Measurements from ENCODE around the gene SDHD. TPM values are rescaled to one million over a fixed set of nuclear protein-coding genes. Genes with fewer than 3 reads are reported as not detected.
A peak's percentile ranks its signal among the peaks of the same experiment; 100 is the strongest.

SDHD gene
- total and polyA plus RNA-seq, 7 experiments from 2014 or later = 39.6 to 211 (median 73.8) TPM

GRCh38 chr11:112114460-112114859 lies 27.8 kb downstream of the SDHD start:
- Histone ChIP-seq H3K27me3 (ENCODE audit: control insufficient read depth in 2 of 2, insufficient read depth in 2 of 2, low read length in 2 of 2) (no peaks in the 10 kb centered on the region), H3K36me3 (ENCODE audit: control insufficient read depth in 2 of 3, insufficient read depth in 3 of 3, low read length in 3 of 3) (no peaks in the 10 kb centered on the region), H3K27ac (ENCODE audit: low read depth, low read length) (no peak overlapping the region), H3K9me3 (ENCODE audit: control insufficient read depth in 2 of 3, low read length in 3 of 3) (no peaks in the 10 kb centered on the region), H3K4me1 (ENCODE audit: control insufficient read depth in 2 of 2, insufficient read depth in 2 of 2, low read length in 2 of 2) (no peaks in the 10 kb centered on the region), H3K4me3 (ENCODE audit: low read length) (no peak overlapping the region)
- ChIA-PET CTCF (interaction anchor here (1.3 kb wide), 1 partner anchor 18 kb away, joined by 3 read pairs; no protein-coding TSS in a partner anchor), POLR2A (interaction anchor here (0.7 kb wide), 1 partner anchor 138 kb away, joined by 4 read pairs; no protein-coding TSS in a partner anchor)
- peaks cover 0 to 9% (median 0%) of the 10 kb centered on the region in 5 donors for H3K36me3 Mint-ChIP-seq
- no peak overlapping the region for H3K4me3 Mint-ChIP-seq
- peaks cover 0 to 21% (median 8%) of the 10 kb centered on the region in 7 donors for H3K4me1 Mint-ChIP-seq
- no peak for ATAC-seq
- no peak overlapping the region for H3K27ac Mint-ChIP-seq
- intact Hi-C loops (cut with micrococcal nuclease) = no loop called here
- H3K9me3 Mint-ChIP-seq = peaks cover 0 to 1% (median 0%) of the 10 kb centered on the region in 11 donors
- no peak for DNase-seq
- H3K27me3 Mint-ChIP-seq = no peaks in the 10 kb centered on the region

- intact Hi-C loops (cut with micrococcal nuclease) = no loop called here
- no peak overlapping the region for H3K4me3 Mint-ChIP-seq
- ATAC-seq (no peak), DNase-seq (peak in 1 of 9 donors; percentile 7)
- H3K9me3 Mint-ChIP-seq = peaks cover 0 to 1% (median 0%) of the 10 kb centered on the region in 11 donors
- no peak overlapping the region for H3K27ac Mint-ChIP-seq
- ChIA-PET POLR2A (no interaction called here), CTCF (no interaction called here)
- Histone ChIP-seq H3K9me3 (ENCODE audit: control insufficient read depth in 2 of 3, low read length in 3 of 3) (no peaks in the 10 kb centered on the region), H3K4me3 (ENCODE audit: low read length) (no peak overlapping the region), H3K36me3 (ENCODE audit: control insufficient read depth in 2 of 3, insufficient read depth in 3 of 3, low read length in 3 of 3) (no peaks in the 10 kb centered on the region), H3K4me1 (ENCODE audit: control insufficient read depth in 2 of 2, insufficient read depth in 2 of 2, low read length in 2 of 2) (no peaks in the 10 kb centered on the region), H3K27me3 (ENCODE audit: control insufficient read depth in 2 of 2, insufficient read depth in 2 of 2, low read length in 2 of 2) (no peaks in the 10 kb centered on the region), H3K27ac (ENCODE audit: low read depth, low read length) (no peak overlapping the region)
- peaks cover 0 to 21% (median 8%) of the 10 kb centered on the region in 7 donors for H3K4me1 Mint-ChIP-seq
- peaks cover 0 to 12% (median 0%) of the 10 kb centered on the region in 5 donors for H3K36me3 Mint-ChIP-seq
- H3K27me3 Mint-ChIP-seq = no peaks in the 10 kb centered on the region
These were observed 28.7 kb downstream of the SDHD start for GRCh38 chr11:112115386-112115785.

GRCh38 chr11:112118176-112118575 lies 31.5 kb downstream of the SDHD start:
- no peak overlapping the region for H3K4me3 ChIP-seq (ENCODE audit: low read length)
- no peak overlapping the region for H3K27ac Mint-ChIP-seq
- no peak overlapping the region for H3K27ac ChIP-seq (ENCODE audit: low read depth, low read length)
- intact Hi-C loops (cut with micrococcal nuclease) = no loop called here
- H3K36me3 Mint-ChIP-seq = peaks cover 0 to 14% (median 2%) of the 10 kb centered on the region in 5 donors
- H3K9me3 ChIP-seq (ENCODE audit: control insufficient read depth in 2 of 3, low read length in 3 of 3) = no peaks in the 10 kb centered on the region
- CTCF ChIA-PET = no interaction called here
- peaks cover 0 to 21% (median 8%) of the 10 kb centered on the region in 7 donors for H3K4me1 Mint-ChIP-seq
- POLR2A ChIA-PET = no interaction called here
- no peaks in the 10 kb centered on the region for H3K4me1 ChIP-seq (ENCODE audit: control insufficient read depth in 2 of 2, insufficient read depth in 2 of 2, low read length in 2 of 2)
- H3K9me3 Mint-ChIP-seq = no peaks in the 10 kb centered on the region
- H3K4me3 Mint-ChIP-seq = no peak overlapping the region
- DNase-seq (no peak), ATAC-seq (no peak)
- no peaks in the 10 kb centered on the region for H3K36me3 ChIP-seq (ENCODE audit: control insufficient read depth in 2 of 3, insufficient read depth in 3 of 3, low read length in 3 of 3)
- no peaks in the 10 kb centered on the region for H3K27me3 ChIP-seq (ENCODE audit: control insufficient read depth in 2 of 2, insufficient read depth in 2 of 2, low read length in 2 of 2)
- no peaks in the 10 kb centered on the region for H3K27me3 Mint-ChIP-seq

- H3K4me1 Mint-ChIP-seq = no peaks in the 10 kb centered on the region
- Histone ChIP-seq H3K36me3 (ENCODE audit: control insufficient read depth in 2 of 3, insufficient read depth in 3 of 3, low read length in 3 of 3) (no peaks in the 10 kb centered on the region), H3K27ac (ENCODE audit: low read depth, low read length) (no peak overlapping the region), H3K4me1 (ENCODE audit: control insufficient read depth in 2 of 2, insufficient read depth in 2 of 2, low read length in 2 of 2) (no peaks in the 10 kb centered on the region), H3K27me3 (ENCODE audit: control insufficient read depth in 2 of 2, insufficient read depth in 2 of 2, low read length in 2 of 2) (no peaks in the 10 kb centered on the region), H3K4me3 (ENCODE audit: low read length) (no peak overlapping the region), H3K9me3 (ENCODE audit: control insufficient read depth in 2 of 3, low read length in 3 of 3) (no peaks in the 10 kb centered on the region)
- no peak overlapping the region for H3K4me3 Mint-ChIP-seq
- DNase-seq (no peak), ATAC-seq (no peak)
- POLR2A ChIA-PET = interaction anchor here (0.7 kb wide), 1 partner anchor 229 kb away, joined by 3 read pairs; no protein-coding TSS in a partner anchor
- no peaks in the 10 kb centered on the region for H3K9me3 Mint-ChIP-seq
- peak overlapping the region in 1 of 9 donors; percentile 30 for H3K27ac Mint-ChIP-seq
- H3K27me3 Mint-ChIP-seq = no peaks in the 10 kb centered on the region
- intact Hi-C loops (cut with micrococcal nuclease) = no loop called here
- H3K36me3 Mint-ChIP-seq = peaks cover 0 to 14% (median under 1%) of the 10 kb centered on the region in 5 donors
- CTCF ChIA-PET = interaction anchor here (0.6 to 1.6 kb wide), 3 partner anchors 9 to 1152 kb away, joined by 3 to 5 read pairs (median 5); no protein-coding TSS in a partner anchor
These were observed 35.4 kb downstream of the SDHD start for GRCh38 chr11:112121981-112122615.

- intact Hi-C loops (cut with micrococcal nuclease) = no loop called here
- ChIA-PET CTCF (no interaction called here), POLR2A (interaction anchor here (0.7 kb wide), 1 partner anchor 231 kb away, joined by 3 read pairs; no protein-coding TSS in a partner anchor)
- DNase-seq (no peak), ATAC-seq (no peak)
- Histone ChIP-seq H3K9me3 (ENCODE audit: control insufficient read depth in 2 of 3, low read length in 3 of 3) (no peaks in the 10 kb centered on the region), H3K4me1 (ENCODE audit: control insufficient read depth in 2 of 2, insufficient read depth in 2 of 2, low read length in 2 of 2) (no peaks in the 10 kb centered on the region), H3K4me3 (ENCODE audit: low read length) (no peak overlapping the region), H3K27ac (ENCODE audit: low read depth, low read length) (no peak overlapping the region), H3K27me3 (ENCODE audit: control insufficient read depth in 2 of 2, insufficient read depth in 2 of 2, low read length in 2 of 2) (no peaks in the 10 kb centered on the region), H3K36me3 (ENCODE audit: control insufficient read depth in 2 of 3, insufficient read depth in 3 of 3, low read length in 3 of 3) (no peaks in the 10 kb centered on the region)
- Mint-ChIP-seq H3K27me3 (no peaks in the 10 kb centered on the region), H3K4me1 (no peaks in the 10 kb centered on the region), H3K4me3 (no peak overlapping the region), H3K36me3 (peaks cover 0 to 15% (median 4%) of the 10 kb centered on the region in 5 donors), H3K9me3 (no peaks in the 10 kb centered on the region), H3K27ac (no peak overlapping the region)
These were observed 36.5 kb downstream of the SDHD start for GRCh38 chr11:112123129-112123528.

- DNase-seq (no peak), ATAC-seq (no peak)
- H3K4me3 ChIP-seq (ENCODE audit: low read length) = no peak overlapping the region
- no peaks in the 10 kb centered on the region for H3K36me3 ChIP-seq (ENCODE audit: control insufficient read depth in 2 of 3, insufficient read depth in 3 of 3, low read length in 3 of 3)
- Mint-ChIP-seq H3K27ac (no peak overlapping the region), H3K4me3 (no peak overlapping the region), H3K4me1 (peaks cover 0 to 9% (median 0%) of the 10 kb centered on the region in 7 donors), H3K9me3 (no peaks in the 10 kb centered on the region), H3K27me3 (no peaks in the 10 kb centered on the region), H3K36me3 (peaks cover 0 to 22% (median 8%) of the 10 kb centered on the region in 5 donors)
- POLR2A ChIA-PET = no interaction called here
- no peaks in the 10 kb centered on the region for H3K4me1 ChIP-seq (ENCODE audit: control insufficient read depth in 2 of 2, insufficient read depth in 2 of 2, low read length in 2 of 2)
- CTCF ChIA-PET = no interaction called here
- H3K9me3 ChIP-seq (ENCODE audit: control insufficient read depth in 2 of 3, low read length in 3 of 3) = no peaks in the 10 kb centered on the region
- intact Hi-C loops (cut with micrococcal nuclease) = no loop called here
- H3K27ac ChIP-seq (ENCODE audit: low read depth, low read length) = no peak overlapping the region
- H3K27me3 ChIP-seq (ENCODE audit: control insufficient read depth in 2 of 2, insufficient read depth in 2 of 2, low read length in 2 of 2) = no peaks in the 10 kb centered on the region
These were observed 40.4 kb downstream of the SDHD start for GRCh38 chr11:112127056-112127455.
